Loucy (cell line): ENCODE data around the gene PHB1.
A peak's percentile ranks its signal among the peaks of the same experiment; 100 is the strongest.
"Not testable (repeated sequence)": the region's sequence is repeated elsewhere in the genome, so short reads cannot be mapped to it uniquely, and the experiment has no call there.

Source experiments
- H2AFZ ChIP-seq: fragments of 200-600 bp; sonication (generic); 2 replicates; pipeline ENCODE4 v1.6.0; 2016; ENCODE audit warnings: antibody characterized with exemption, mild to moderate bottlenecking, low read length, moderate library complexity
- H3F3A ChIP-seq: fragments of 200-600 bp; 2 replicates; pipeline ENCODE4 v1.6.0; 2016; ENCODE audit warnings: antibody characterized with exemption, low read depth, mild to moderate bottlenecking
- H3K27me3 ChIP-seq: fragments of 200-600 bp; sonication (generic); 2 replicates; pipeline ENCODE4 v1.6.1; 2014; ENCODE audit warnings: low read length, mild to moderate bottlenecking; ENCODE audit not compliant: insufficient read depth, poor library complexity, severe bottlenecking
- H3K36me3 ChIP-seq: fragments of 200-600 bp; sonication (generic); 2 replicates; pipeline ENCODE4 v1.6.1; 2016; ENCODE audit warnings: low read length; ENCODE audit not compliant: insufficient read depth
- H3K4me1 ChIP-seq: fragments of 200-600 bp; sonication (generic); 2 replicates; pipeline ENCODE4 v1.5.1; 2014; ENCODE audit warnings: low read length, mild to moderate bottlenecking; ENCODE audit not compliant: insufficient read depth, poor library complexity, severe bottlenecking
- H3K4me2 ChIP-seq: fragments of 200-600 bp; sonication (generic); 2 replicates; pipeline ENCODE4 v1.6.0; 2014; ENCODE audit warnings: antibody characterized with exemption, low read length, low read depth, mild to moderate bottlenecking; ENCODE audit not compliant: poor library complexity, severe bottlenecking
- H3K4me3 ChIP-seq: fragments of 200-600 bp; sonication (generic); 2 replicates; pipeline ENCODE4 v1.5.1; 2014; ENCODE audit warnings: low read length, mild to moderate bottlenecking, mixed read lengths; ENCODE audit not compliant: poor library complexity, severe bottlenecking
- H3K79me2 ChIP-seq: fragments of 200-600 bp; sonication (generic); 2 replicates; pipeline ENCODE4 v1.6.1; 2014; ENCODE audit warnings: low read length; ENCODE audit not compliant: insufficient read depth
- H3K9ac ChIP-seq: fragments of 200-600 bp; sonication (generic); 2 replicates; pipeline ENCODE4 v1.6.0; 2014; ENCODE audit warnings: mild to moderate bottlenecking, low read depth, low read length, moderate library complexity; ENCODE audit not compliant: poor library complexity, severe bottlenecking
- H3K9me2 ChIP-seq: fragments of 200-600 bp; sonication (generic); replicated peaks from 2 replicates; pipeline ENCODE4 v1.6.1; 2016; ENCODE audit warnings: low read depth, low read length, mixed read lengths
- H3K9me3 ChIP-seq: fragments of 200-600 bp; sonication (generic); 2 replicates; pipeline ENCODE4 v1.6.1; 2014; ENCODE audit warnings: mild to moderate bottlenecking, antibody characterized with exemption, low read length, low read depth; ENCODE audit not compliant: insufficient read depth
- H4K20me1 ChIP-seq: fragments of 200-600 bp; sonication (generic); 2 replicates; pipeline ENCODE4 v1.6.0; 2014; ENCODE audit warnings: antibody characterized with exemption, low read length, mild to moderate bottlenecking; ENCODE audit not compliant: insufficient read depth, poor library complexity, severe bottlenecking
- EZH2phosphoT487 ChIP-seq: fragments of 200-600 bp; IDR thresholded peaks from 2 replicates; pipeline ENCODE4 v1.6.1; 2018; ENCODE audit warnings: antibody characterized with exemption, mild to moderate bottlenecking, moderate library complexity, borderline replicate concordance
- TF ChIP-seq, protein P1 (sequence below): fragments of 200-600 bp; sonication (generic); conservative IDR thresholded peaks from 2 replicates; pipeline ENCODE4 v1.5.1; 2014; ENCODE audit warnings: mild to moderate bottlenecking, antibody characterized with exemption, low read length

The PHB1 gene

DNA sequence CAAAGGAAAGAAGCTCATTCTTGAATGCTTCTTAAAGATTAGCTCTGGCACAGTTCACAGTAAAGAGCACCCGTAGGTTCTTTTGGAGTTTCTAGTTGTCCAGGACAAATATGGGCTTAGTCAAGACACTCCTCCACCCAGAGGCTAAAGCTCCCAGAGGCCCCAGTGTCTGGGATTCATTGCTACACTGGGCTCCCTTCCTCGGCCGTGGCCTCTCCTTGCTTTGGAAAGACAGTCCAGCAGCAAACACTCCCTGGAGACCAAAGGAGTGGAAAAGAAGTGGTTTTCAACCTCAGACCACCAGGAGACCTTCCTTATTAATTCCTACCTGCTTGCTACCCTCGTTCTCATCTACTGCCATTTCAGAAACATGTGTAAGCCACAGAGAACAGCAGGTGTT, 17.1 kb downstream of the PHB1 start:
- Histone ChIP-seq H3F3A (no peaks in the 10 kb centered on the region), H3K4me2 (no peak overlapping the region), H3K9me2 (no peaks in the 10 kb centered on the region), H4K20me1 (no peaks in the 10 kb centered on the region), H3K4me1 (peaks cover 47% of the 10 kb centered on the region), H3K4me3 (no peak overlapping the region), H3K79me2 (no peaks in the 10 kb centered on the region), H2AFZ (peak overlapping the region; percentile 60; the same call in 1 of the 2 replicates), H3K9me3 (no peaks in the 10 kb centered on the region), H3K36me3 (no peaks in the 10 kb centered on the region), H3K27me3 (no peaks in the 10 kb centered on the region), H3K9ac (no peak overlapping the region)
- no peak for TF ChIP-seq EZH2phosphoT487
- TF ChIP-seq, protein P1, sequence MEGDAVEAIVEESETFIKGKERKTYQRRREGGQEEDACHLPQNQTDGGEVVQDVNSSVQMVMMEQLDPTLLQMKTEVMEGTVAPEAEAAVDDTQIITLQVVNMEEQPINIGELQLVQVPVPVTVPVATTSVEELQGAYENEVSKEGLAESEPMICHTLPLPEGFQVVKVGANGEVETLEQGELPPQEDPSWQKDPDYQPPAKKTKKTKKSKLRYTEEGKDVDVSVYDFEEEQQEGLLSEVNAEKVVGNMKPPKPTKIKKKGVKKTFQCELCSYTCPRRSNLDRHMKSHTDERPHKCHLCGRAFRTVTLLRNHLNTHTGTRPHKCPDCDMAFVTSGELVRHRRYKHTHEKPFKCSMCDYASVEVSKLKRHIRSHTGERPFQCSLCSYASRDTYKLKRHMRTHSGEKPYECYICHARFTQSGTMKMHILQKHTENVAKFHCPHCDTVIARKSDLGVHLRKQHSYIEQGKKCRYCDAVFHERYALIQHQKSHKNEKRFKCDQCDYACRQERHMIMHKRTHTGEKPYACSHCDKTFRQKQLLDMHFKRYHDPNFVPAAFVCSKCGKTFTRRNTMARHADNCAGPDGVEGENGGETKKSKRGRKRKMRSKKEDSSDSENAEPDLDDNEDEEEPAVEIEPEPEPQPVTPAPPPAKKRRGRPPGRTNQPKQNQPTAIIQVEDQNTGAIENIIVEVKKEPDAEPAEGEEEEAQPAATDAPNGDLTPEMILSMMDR: no peak

- Histone ChIP-seq H3K36me3 (no peaks in the 10 kb centered on the region), H3K9me2 (no peaks in the 10 kb centered on the region), H4K20me1 (no peaks in the 10 kb centered on the region), H3K9ac (peak overlapping the region; percentile 19), H3K27me3 (no peaks in the 10 kb centered on the region), H2AFZ (peak overlapping the region; percentile 75), H3F3A (no peaks in the 10 kb centered on the region), H3K4me3 (no peak overlapping the region), H3K4me1 (peaks cover 49% of the 10 kb centered on the region), H3K4me2 (no peak overlapping the region), H3K9me3 (no peaks in the 10 kb centered on the region), H3K79me2 (no peaks in the 10 kb centered on the region)
- TF ChIP-seq, protein P1: no peak
- TF ChIP-seq EZH2phosphoT487: no peak
These were observed 21.0 kb downstream of the PHB1 start for GRCh38 chr17:49393491-49394255.

GRCh38 chr17:49390548-49391324, 23.9 kb downstream of the PHB1 start:
- Histone ChIP-seq H3K36me3 (no peaks in the 10 kb centered on the region), H3K4me3 (no peak overlapping the region), H3K27me3 (no peaks in the 10 kb centered on the region), H3K9me2 (no peaks in the 10 kb centered on the region), H3K4me2 (peak overlapping the region; percentile 39), H3K4me1 (peaks cover 57% of the 10 kb centered on the region), H3F3A (no peaks in the 10 kb centered on the region), H3K9me3 (no peaks in the 10 kb centered on the region), H2AFZ (peak overlapping the region; percentile 74), H3K79me2 (no peaks in the 10 kb centered on the region), H3K9ac (peak overlapping the region; percentile 9), H4K20me1 (no peaks in the 10 kb centered on the region)
- no peak for TF ChIP-seq EZH2phosphoT487
- TF ChIP-seq, protein P1: no peak

DNA sequence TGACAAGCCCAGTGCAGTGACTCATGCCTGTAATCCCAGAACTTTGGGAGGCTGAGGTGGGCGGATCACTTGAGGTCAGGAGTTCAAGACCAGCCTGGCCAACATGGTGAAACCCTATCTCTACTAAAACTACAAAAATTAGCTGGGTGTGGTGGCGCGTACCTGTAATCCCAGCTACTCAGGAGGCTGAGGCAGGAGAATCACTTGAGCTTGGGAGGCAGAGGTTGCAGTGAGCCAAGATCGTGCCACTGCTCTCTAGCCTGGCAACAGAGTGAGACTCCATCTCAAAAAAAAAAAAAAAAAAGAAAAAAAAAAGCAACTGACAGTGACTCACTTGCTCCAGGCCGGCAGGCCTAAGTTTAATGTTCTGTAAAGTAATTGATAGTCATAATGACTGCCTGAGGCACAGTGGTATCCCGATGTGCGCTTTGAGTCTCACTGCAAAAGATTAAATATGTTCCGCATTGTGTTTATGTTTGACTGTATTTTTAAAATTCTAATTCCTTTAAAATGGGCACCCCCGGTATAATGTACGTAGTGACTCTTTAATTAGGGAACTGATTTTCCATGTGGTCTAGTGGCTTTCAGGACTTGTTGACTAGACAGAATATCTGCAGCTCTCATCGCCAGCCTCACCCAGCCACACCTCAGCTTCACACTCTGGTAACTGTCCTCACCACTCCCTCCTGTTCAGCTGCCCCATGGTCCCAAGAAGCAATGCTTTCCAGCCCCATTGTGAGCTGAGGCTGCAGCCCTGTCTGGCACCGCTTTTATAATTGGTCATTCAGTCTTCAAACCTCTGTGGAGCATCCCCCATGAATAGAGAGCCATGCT, 25.0 kb downstream of the PHB1 start:
- H3F3A ChIP-seq, H3K79me2 ChIP-seq, H3K27me3 ChIP-seq, H3K9me3 ChIP-seq, H3K36me3 ChIP-seq, H3K4me3 ChIP-seq, H3K9me2 ChIP-seq, H4K20me1 ChIP-seq: not testable (repeated sequence)
- Histone ChIP-seq H3K4me1 (peaks cover 55% of the 10 kb centered on the region), H3K4me2 (peak overlapping the region; percentile 63), H3K9ac (peak overlapping the region; percentile 53), H2AFZ (peak overlapping the region; percentile 74)
